SK-N-MC (cell line): ENCODE results near the gene ARHGAP32.
"Not testable (repeated sequence)": the region's sequence is repeated elsewhere in the genome, so short reads cannot be mapped to it uniquely, and the experiment has no call there.

Source experiments
- DNase-seq: peaks from one replicate; pipeline ENCODE4 v3.0.0-alpha.2; 2011; ENCODE audit warnings: low read depth, low spot score
- H3K27ac ChIP-seq: fragments of 200-600 bp; sonication (generic); 2 replicates; pipeline ENCODE4 v1.5.1; 2016; ENCODE audit warnings: mixed run types
- H3K36me3 ChIP-seq: fragments of 200-600 bp; sonication (generic); 2 replicates; pipeline ENCODE4 v1.6.1; 2017; ENCODE audit warnings: antibody characterized with exemption, low read length, mixed read lengths; ENCODE audit not compliant: insufficient read depth
- H3K4me3 ChIP-seq: fragments of 200-600 bp; sonication (generic); 2 replicates; pipeline ENCODE4 v1.5.1; 2016
- H3K9ac ChIP-seq: fragments of 200-600 bp; sonication (generic); 2 replicates; pipeline ENCODE4 v1.8.0; 2017; ENCODE audit warnings: mixed run types, mixed read lengths; ENCODE audit not compliant: insufficient read length
- H3K9me3 ChIP-seq: fragments of 200-600 bp; sonication (generic); 2 replicates; pipeline ENCODE4 v1.6.1; 2017; ENCODE audit warnings: low read depth, mild to moderate bottlenecking, antibody characterized with exemption, low read length, moderate library complexity, mixed read lengths
- EZH2 ChIP-seq: fragments of 200-600 bp; sonication (generic); IDR thresholded peaks from one replicate; pipeline ENCODE4 v1.6.1; 2017; ENCODE audit warnings: antibody characterized with exemption
- FOXP2 ChIP-seq: optimal IDR thresholded peaks from 2 replicates; pipeline ENCODE3; 2011; ENCODE audit warnings: mild to moderate bottlenecking, moderate library complexity; ENCODE audit not compliant: insufficient read depth; ENCODE audit errors: extremely low read length, control extremely low read depth
- POLR2AphosphoS5 ChIP-seq: IDR thresholded peaks from 2 replicates; pipeline ENCODE4 v1.6.1; 2012; ENCODE audit warnings: mild to moderate bottlenecking, low read depth, low read length, borderline replicate concordance

Gene ARHGAP32

GRCh38 chr11:129012880-129013279 lies 179.2 kb downstream of the ARHGAP32 start:
- Histone ChIP-seq H3K9ac (no peak overlapping the region), H3K36me3 (no peaks in the 10 kb centered on the region), H3K4me3 (no peak overlapping the region), H3K27ac (no peak overlapping the region), H3K9me3 (no peaks in the 10 kb centered on the region)
- DNase-seq: no peak
- TF ChIP-seq POLR2AphosphoS5: no peak
- no peak for TF ChIP-seq FOXP2
- TF ChIP-seq EZH2: no peak

- Histone ChIP-seq H3K27ac (no peak overlapping the region), H3K9me3 (no peaks in the 10 kb centered on the region), H3K4me3 (no peak overlapping the region), H3K36me3 (no peaks in the 10 kb centered on the region), H3K9ac (no peak overlapping the region)
- DNase-seq: no peak
- TF ChIP-seq EZH2 (no peak), POLR2AphosphoS5 (no peak), FOXP2 (no peak)
Measured at GRCh38 chr11:129006161-129006560, 186.0 kb downstream of the ARHGAP32 start.

GRCh38 chr11:128999165-128999564 lies 193.0 kb downstream of the ARHGAP32 start:
- H3K27ac ChIP-seq, H3K9me3 ChIP-seq, H3K36me3 ChIP-seq, H3K9ac ChIP-seq, H3K4me3 ChIP-seq: not testable (repeated sequence)
- DNase-seq: peak; percentile 2

- DNase-seq: no peak
- Histone ChIP-seq H3K36me3 (peaks cover 6% of the 10 kb centered on the region; the same call in 1 of the 2 replicates), H3K4me3 (no peak overlapping the region), H3K9ac (no peak overlapping the region), H3K9me3 (no peaks in the 10 kb centered on the region), H3K27ac (no peak overlapping the region)
- TF ChIP-seq FOXP2 (no peak), EZH2 (no peak), POLR2AphosphoS5 (no peak)
Measured at GRCh38 chr11:128988242-128988970, 203.7 kb downstream of the ARHGAP32 start.

- H3K27ac ChIP-seq: no peak overlapping the region
- H3K9me3 ChIP-seq: no peaks in the 10 kb centered on the region
- no peak for TF ChIP-seq EZH2
- TF ChIP-seq FOXP2: no peak
- no peak for TF ChIP-seq POLR2AphosphoS5
- no peak for DNase-seq
- H3K9ac ChIP-seq: no peak overlapping the region
- no peak overlapping the region for H3K4me3 ChIP-seq
- H3K36me3 ChIP-seq: peaks cover 12% of the 10 kb centered on the region; the same call in 1 of the 2 replicates
Measured at GRCh38 chr11:128985880-128986279, 206.2 kb downstream of the ARHGAP32 start.

- no peak overlapping the region for H3K4me3 ChIP-seq
- DNase-seq: no peak
- peaks cover 12% of the 10 kb centered on the region; the same call in 1 of the 2 replicates for H3K36me3 ChIP-seq
- no peak overlapping the region for H3K27ac ChIP-seq
- TF ChIP-seq EZH2 (no peak), POLR2AphosphoS5 (no peak), FOXP2 (no peak)
- no peak overlapping the region for H3K9ac ChIP-seq
- H3K9me3 ChIP-seq: no peaks in the 10 kb centered on the region
Measured at GRCh38 chr11:128983023-128983422, 209.1 kb downstream of the ARHGAP32 start.

- peaks cover 22% of the 10 kb centered on the region; the same call in 1 of the 2 replicates for H3K36me3 ChIP-seq
- H3K9me3 ChIP-seq: no peaks in the 10 kb centered on the region
- no peak for TF ChIP-seq POLR2AphosphoS5
- no peak for TF ChIP-seq EZH2
- no peak for TF ChIP-seq FOXP2
- no peak overlapping the region for H3K4me3 ChIP-seq
- H3K9ac ChIP-seq: no peak overlapping the region
- no peak overlapping the region for H3K27ac ChIP-seq
- no peak for DNase-seq
Measured at GRCh38 chr11:128981254-128981653, 210.9 kb downstream of the ARHGAP32 start.

GRCh38 chr11:128970598-128971190 lies 221.4 kb downstream of the ARHGAP32 start:
- H3K4me3 ChIP-seq: no peak overlapping the region
- no peaks in the 10 kb centered on the region for H3K9me3 ChIP-seq
- TF ChIP-seq EZH2: no peak
- no peak for TF ChIP-seq POLR2AphosphoS5
- no peak for TF ChIP-seq FOXP2
- H3K27ac ChIP-seq: no peak overlapping the region
- no peak for DNase-seq
- H3K36me3 ChIP-seq: peaks cover 38% of the 10 kb centered on the region; the same call in 1 of the 2 replicates
- H3K9ac ChIP-seq: no peak overlapping the region

GRCh38 chr11:128968916-128969315 lies 223.2 kb downstream of the ARHGAP32 start:
- H3K36me3 ChIP-seq: peaks cover 25% of the 10 kb centered on the region; the same call in 1 of the 2 replicates
- no peaks in the 10 kb centered on the region for H3K9me3 ChIP-seq
- no peak overlapping the region for H3K4me3 ChIP-seq
- TF ChIP-seq FOXP2 (no peak), POLR2AphosphoS5 (no peak), EZH2 (no peak)
- no peak overlapping the region for H3K27ac ChIP-seq
- DNase-seq: no peak
- no peak overlapping the region for H3K9ac ChIP-seq
